Measurements from ENCODE around the gene SERPINE2. TPM values are rescaled to one million over a fixed set of nuclear protein-coding genes. Genes with fewer than 3 reads are reported as not detected.

Gene SERPINE2
- polyA plus RNA-seq, 1 experiment, result 24.0 TPM

DNA sequence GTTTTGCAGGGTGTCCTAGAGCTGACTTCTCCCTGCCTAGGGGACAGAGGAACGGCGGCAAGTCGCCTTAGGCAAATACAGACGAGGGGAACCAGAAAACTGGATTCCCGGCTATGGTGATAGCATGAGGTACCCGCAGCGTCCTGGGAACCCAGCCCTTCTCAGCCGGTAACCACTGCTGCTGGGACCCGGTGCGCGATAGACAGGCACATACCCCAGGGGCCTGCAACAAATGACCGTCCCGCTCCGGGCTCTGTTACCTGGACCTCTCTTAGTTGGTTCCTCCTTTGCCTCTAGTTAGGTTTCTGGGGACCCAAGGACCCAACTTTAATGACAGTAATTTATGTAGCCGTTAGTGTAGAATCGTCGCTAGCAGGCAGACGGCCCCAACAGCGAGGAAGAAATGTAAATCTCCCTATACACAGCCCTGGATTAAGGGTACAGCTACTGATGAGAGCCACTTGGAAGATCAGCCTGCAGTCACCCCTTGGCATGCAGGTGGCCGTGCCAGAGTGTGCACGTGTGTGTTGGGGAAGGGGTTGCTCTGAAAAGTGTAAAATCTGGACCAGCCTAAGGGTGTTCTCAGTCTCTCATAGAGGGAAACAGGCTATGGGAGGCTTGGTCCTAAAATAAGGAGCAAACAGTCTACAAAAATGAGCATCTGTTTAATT is 819 bp upstream of the SERPINE2 start:
- TF ChIP-seq CTCF (IDR thresholded peaks at IDR 0.05; ENCODE audit: low read depth, low read length), result no peak
- peak overlapping the region; percentile 68 for H3K4me3 ChIP-seq (ENCODE audit: low read depth, low read length)
- DNase-seq (ENCODE audit: low read depth, low spot score), result no peak
- ChIA-PET POLR2A (no interaction called here), CTCF (no interaction called here)
- H3K27me3 ChIP-seq (ENCODE audit: control insufficient read depth, insufficient read depth, low read length), result peaks cover 10% of the 10 kb centered on the region
- no peaks in the 10 kb centered on the region for H3K9me3 ChIP-seq (ENCODE audit: control insufficient read depth, insufficient read depth, low read length)
- no peak overlapping the region for H3K27ac ChIP-seq (ENCODE audit: low read depth, low read length)

- no peak for TF ChIP-seq CTCF (IDR thresholded peaks at IDR 0.05; ENCODE audit: low read depth, low read length)
- ChIA-PET POLR2A (no interaction called here), CTCF (interaction anchor here (0.6 kb wide), 1 partner anchor 244 kb away, joined by 5 read pairs; no protein-coding TSS in a partner anchor)
- Histone ChIP-seq H3K27ac (ENCODE audit: low read depth, low read length) (no peak overlapping the region), H3K4me3 (ENCODE audit: low read depth, low read length) (peak overlapping the region; percentile 68), H3K27me3 (ENCODE audit: control insufficient read depth, insufficient read depth, low read length) (peaks cover 10% of the 10 kb centered on the region), H3K9me3 (ENCODE audit: control insufficient read depth, insufficient read depth, low read length) (no peaks in the 10 kb centered on the region)
- no peak for DNase-seq (ENCODE audit: low read depth, low spot score)
Observed at GRCh38 chr2:224038830-224039079, 331 bp downstream of the SERPINE2 start.

GRCh38 chr2:224038049-224038829 is 847 bp downstream of the SERPINE2 start:
- TF ChIP-seq CTCF (IDR thresholded peaks at IDR 0.05; ENCODE audit: low read depth, low read length), result no peak
- Histone ChIP-seq H3K27ac (ENCODE audit: low read depth, low read length) (no peak overlapping the region), H3K4me3 (ENCODE audit: low read depth, low read length) (peak overlapping the region; percentile 68), H3K27me3 (ENCODE audit: control insufficient read depth, insufficient read depth, low read length) (peaks cover 6% of the 10 kb centered on the region), H3K9me3 (ENCODE audit: control insufficient read depth, insufficient read depth, low read length) (no peaks in the 10 kb centered on the region)
- ChIA-PET CTCF (no interaction called here), POLR2A (no interaction called here)
- no peak for DNase-seq (ENCODE audit: low read depth, low spot score)

DNA sequence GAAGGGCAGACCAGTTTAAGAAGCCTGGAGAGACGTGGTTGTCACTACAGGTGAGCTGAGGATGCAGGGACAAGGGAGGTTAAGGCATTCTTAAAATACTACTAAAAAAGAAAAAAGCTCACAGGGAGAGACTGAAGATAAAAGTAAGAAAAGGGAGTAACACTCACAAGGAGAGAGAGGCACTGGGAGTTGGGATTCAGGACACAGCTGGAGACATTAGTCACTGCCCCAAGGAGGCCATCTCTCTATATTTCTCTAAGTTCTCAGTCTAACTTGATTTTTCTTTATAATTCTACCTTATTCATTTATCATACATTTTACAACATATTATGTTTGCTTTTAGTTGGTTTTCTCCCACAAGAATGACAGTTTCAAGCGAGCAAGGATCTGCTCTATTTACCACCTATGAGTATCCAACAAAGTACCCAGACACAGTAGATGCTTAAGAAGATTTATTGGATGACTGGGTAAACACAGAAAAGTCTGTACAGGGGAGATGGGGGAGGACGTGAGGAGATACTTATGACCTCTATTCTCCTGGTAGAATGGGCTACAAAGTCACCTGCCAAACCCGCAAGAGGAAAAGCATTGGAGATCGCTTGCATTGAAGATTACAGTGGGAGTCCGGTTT is 2.2 kb downstream of the SERPINE2 start:
- ChIA-PET POLR2A (no interaction called here), CTCF (interaction anchor here (1.8 to 2.2 kb wide), 3 partner anchors 43 to 248 kb away, joined by 6 to 14 read pairs (median 8); no protein-coding TSS in a partner anchor)
- Histone ChIP-seq H3K27me3 (ENCODE audit: control insufficient read depth, insufficient read depth, low read length) (peaks cover 3% of the 10 kb centered on the region), H3K4me3 (ENCODE audit: low read depth, low read length) (no peak overlapping the region), H3K9me3 (ENCODE audit: control insufficient read depth, insufficient read depth, low read length) (no peaks in the 10 kb centered on the region), H3K27ac (ENCODE audit: low read depth, low read length) (no peak overlapping the region)
- no peak for TF ChIP-seq CTCF (IDR thresholded peaks at IDR 0.05; ENCODE audit: low read depth, low read length)
- DNase-seq (ENCODE audit: low read depth, low spot score), result no peak

DNA sequence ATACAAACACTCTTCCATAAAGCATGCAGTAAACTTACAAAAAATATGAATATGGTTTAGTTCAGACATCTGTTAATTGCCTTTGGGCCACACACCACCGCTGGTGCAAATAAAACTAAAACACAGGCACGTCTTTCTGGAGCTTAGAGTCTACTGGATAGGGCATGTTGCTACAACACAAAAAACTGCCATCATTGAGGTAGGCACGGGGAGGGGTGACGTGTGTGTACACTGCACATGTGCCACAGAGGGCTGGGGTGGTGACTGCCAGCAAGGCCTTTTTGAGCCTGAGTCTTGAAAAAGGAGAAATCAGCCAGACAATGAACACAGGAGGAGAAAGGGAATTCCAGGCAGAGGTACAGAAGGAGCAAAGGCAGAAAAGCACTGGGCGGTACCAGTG is 5.1 kb downstream of the SERPINE2 start:
- no peak overlapping the region for H3K4me3 ChIP-seq (ENCODE audit: low read depth, low read length)
- CTCF ChIA-PET, result interaction anchor here (1.4 kb wide), 1 partner anchor 41 kb away, joined by 7 read pairs; no protein-coding TSS in a partner anchor
- no peaks in the 10 kb centered on the region for H3K27me3 ChIP-seq (ENCODE audit: control insufficient read depth, insufficient read depth, low read length)
- TF ChIP-seq CTCF (IDR thresholded peaks at IDR 0.05; ENCODE audit: low read depth, low read length), result no peak
- H3K9me3 ChIP-seq (ENCODE audit: control insufficient read depth, insufficient read depth, low read length), result no peaks in the 10 kb centered on the region
- POLR2A ChIA-PET, result no interaction called here
- DNase-seq (ENCODE audit: low read depth, low spot score), result no peak
- no peak overlapping the region for H3K27ac ChIP-seq (ENCODE audit: low read depth, low read length)
